Measurements from ENCODE around the gene ZNF783.

DNA sequence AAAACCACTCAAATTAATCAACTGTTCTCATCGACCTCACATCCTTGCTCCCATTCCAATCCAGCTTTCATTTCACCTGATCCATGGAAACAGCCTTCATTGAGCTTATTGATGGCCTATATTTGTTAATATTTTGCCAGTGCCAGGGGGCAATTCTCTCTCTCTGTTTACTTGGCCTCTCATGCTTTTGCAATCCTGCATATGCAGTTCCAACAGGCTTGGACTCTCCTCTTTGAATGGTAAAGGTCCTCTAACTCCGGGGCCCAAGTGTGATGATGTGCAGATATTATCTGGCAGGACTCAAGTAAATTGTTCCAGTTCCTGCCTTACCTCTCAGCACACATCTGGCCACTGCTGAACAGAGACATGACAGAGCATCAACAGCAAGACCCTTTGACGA lies 67.3 kb downstream of the ZNF783 start:
- no peak for TF ChIP-seq CTCF (conservative IDR thresholded peaks at IDR 0.05 in 1 of 2, IDR thresholded peaks at IDR 0.05 in 1 of 2; ENCODE audit: low read depth in 1 of 2, low read length in 2 of 2)
- TF ChIP-seq EZH2 (IDR thresholded peaks at IDR 0.05; ENCODE audit: low read length, missing control alignments), result no peak
